ENCODE results near the gene RNF112.

DNA sequence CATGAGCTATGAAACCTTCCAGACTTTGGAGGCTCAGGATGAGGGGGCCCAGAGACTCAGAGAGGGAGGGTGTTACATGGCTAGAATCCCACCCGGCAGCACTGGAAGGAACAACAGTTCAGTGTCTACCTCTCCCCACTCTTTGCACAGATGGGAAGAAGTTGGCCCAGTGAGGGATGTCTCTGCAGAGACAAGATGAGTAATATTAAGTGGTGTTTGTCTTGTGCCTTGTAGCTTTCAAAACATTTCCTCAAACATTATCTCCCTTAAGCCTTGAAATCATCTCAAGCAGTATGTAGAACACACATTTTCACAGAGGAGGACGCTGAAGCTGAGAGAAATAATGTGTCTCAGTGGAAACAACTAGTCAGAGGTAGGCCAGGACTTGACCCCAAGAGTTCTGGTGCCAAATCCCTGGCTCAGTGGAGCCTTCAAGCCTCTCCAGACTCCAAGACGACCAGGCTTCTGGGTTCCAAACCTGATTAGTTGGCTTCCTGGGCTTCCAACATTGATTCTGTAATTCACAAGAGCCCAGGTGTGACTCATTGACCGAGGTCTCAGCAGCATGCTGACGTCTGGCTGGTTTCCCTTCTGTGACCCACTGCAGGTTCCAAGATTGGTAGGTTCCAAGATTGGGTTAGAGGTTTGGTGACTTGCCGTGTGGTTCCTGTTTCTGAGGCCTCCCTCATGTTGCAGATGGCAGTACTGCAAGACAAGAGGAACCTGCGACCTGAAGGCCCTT lies 7.4 kb downstream of the RNF112 start:
- TF ChIP-seq POLR2A (IDR thresholded peaks at IDR 0.05) (no peak), EP300 (IDR thresholded peaks at IDR 0.05) (no peak)
- TF ChIP-seq, protein P1, sequence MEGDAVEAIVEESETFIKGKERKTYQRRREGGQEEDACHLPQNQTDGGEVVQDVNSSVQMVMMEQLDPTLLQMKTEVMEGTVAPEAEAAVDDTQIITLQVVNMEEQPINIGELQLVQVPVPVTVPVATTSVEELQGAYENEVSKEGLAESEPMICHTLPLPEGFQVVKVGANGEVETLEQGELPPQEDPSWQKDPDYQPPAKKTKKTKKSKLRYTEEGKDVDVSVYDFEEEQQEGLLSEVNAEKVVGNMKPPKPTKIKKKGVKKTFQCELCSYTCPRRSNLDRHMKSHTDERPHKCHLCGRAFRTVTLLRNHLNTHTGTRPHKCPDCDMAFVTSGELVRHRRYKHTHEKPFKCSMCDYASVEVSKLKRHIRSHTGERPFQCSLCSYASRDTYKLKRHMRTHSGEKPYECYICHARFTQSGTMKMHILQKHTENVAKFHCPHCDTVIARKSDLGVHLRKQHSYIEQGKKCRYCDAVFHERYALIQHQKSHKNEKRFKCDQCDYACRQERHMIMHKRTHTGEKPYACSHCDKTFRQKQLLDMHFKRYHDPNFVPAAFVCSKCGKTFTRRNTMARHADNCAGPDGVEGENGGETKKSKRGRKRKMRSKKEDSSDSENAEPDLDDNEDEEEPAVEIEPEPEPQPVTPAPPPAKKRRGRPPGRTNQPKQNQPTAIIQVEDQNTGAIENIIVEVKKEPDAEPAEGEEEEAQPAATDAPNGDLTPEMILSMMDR (IDR thresholded peaks at IDR 0.05): no peak

Measured in upper lobe of left lung (tissue), 4 donors.